Neuronal stem cell (in vitro differentiated cells): ENCODE measurements around the gene GRN.

Experiments used
- DNase-seq: peaks from one replicate; pipeline ENCODE4 v3.0.0-alpha.2; 2013; ENCODE audit warnings: low spot score
- H2AFZ ChIP-seq: one replicate; pipeline ENCODE4 v1.6.1; 2013; ENCODE audit warnings: mild to moderate bottlenecking, low read length, inconsistent platforms
- H2AK5ac ChIP-seq: 2 replicates; pipeline ENCODE4 v1.6.1; 2013; ENCODE audit warnings: low read depth, mild to moderate bottlenecking, inconsistent platforms, low read length, moderate library complexity, mixed read lengths
- H2BK120ac ChIP-seq: 2 replicates; pipeline ENCODE4 v1.6.1; 2013; ENCODE audit warnings: low read depth, mild to moderate bottlenecking, inconsistent platforms, low read length, moderate library complexity, mixed read lengths
- H2BK12ac ChIP-seq: one replicate; pipeline ENCODE4 v1.6.1; 2013; ENCODE audit warnings: low read length, inconsistent platforms
- H2BK15ac ChIP-seq: 2 replicates; pipeline ENCODE4 v1.6.1; 2013; ENCODE audit warnings: mild to moderate bottlenecking, low read length, inconsistent platforms, mixed read lengths
- H2BK5ac ChIP-seq: one replicate; pipeline ENCODE4 v1.6.1; 2013; ENCODE audit warnings: inconsistent platforms, mild to moderate bottlenecking, low read length, moderate library complexity
- H3K14ac ChIP-seq: one replicate; pipeline ENCODE4 v1.6.1; 2013; ENCODE audit warnings: low read length, inconsistent platforms
- H3K18ac ChIP-seq: 2 replicates; pipeline ENCODE4 v1.6.1; 2013; ENCODE audit warnings: low read length, inconsistent platforms
- H3K23ac ChIP-seq: 2 replicates; pipeline ENCODE4 v1.6.1; 2013; ENCODE audit warnings: low read depth, mild to moderate bottlenecking, mixed read lengths, low read length, inconsistent platforms; ENCODE audit not compliant: poor library complexity
- H3K27ac ChIP-seq: replicated peaks from 3 replicates; pipeline ENCODE4 v1.5.1; 2013; ENCODE audit warnings: low read length, inconsistent platforms
- H3K27me3 ChIP-seq, 3 experiments: 2 replicates each; pipeline ENCODE4 v1.6.1; 2013; ENCODE audit warnings: low read length in 3 of 3, mild to moderate bottlenecking in 2 of 3, inconsistent platforms in 1 of 3, low read depth in 1 of 3, mixed read lengths in 1 of 3, moderate library complexity in 1 of 3; ENCODE audit not compliant: control insufficient read depth in 3 of 3, insufficient read depth in 3 of 3
- H3K36me3 ChIP-seq, 2 donors: replicated peaks in 1 of 2; 2 replicates each; pipeline ENCODE4 v1.6.1; 2013; ENCODE audit warnings: low read length in 2 of 2; ENCODE audit not compliant: control insufficient read depth in 2 of 2, insufficient read depth in 2 of 2
- H3K4ac ChIP-seq: 2 replicates; pipeline ENCODE4 v1.6.1; 2013; ENCODE audit warnings: inconsistent platforms, mild to moderate bottlenecking, low read length, moderate library complexity
- H3K4me1 ChIP-seq, 2 donors: 1 replicate in 1 of 2; 2 replicates in 1 of 2; pipeline ENCODE4 v1.6.1; 2013; ENCODE audit warnings: low read length in 2 of 2, low read depth in 1 of 2; ENCODE audit not compliant: control insufficient read depth in 2 of 2, insufficient read depth in 1 of 2
- H3K4me2 ChIP-seq: one replicate; pipeline ENCODE4 v1.6.1; 2013; ENCODE audit warnings: mild to moderate bottlenecking, low read length, inconsistent platforms; ENCODE audit not compliant: insufficient read depth, poor library complexity, severe bottlenecking
- H3K4me3 ChIP-seq, 2 donors: 2 replicates each; pipeline ENCODE4 v1.5.1; 2013; ENCODE audit warnings: low read length in 2 of 2, mild to moderate bottlenecking in 2 of 2, inconsistent platforms in 1 of 2, moderate library complexity in 1 of 2
- H3K79me1 ChIP-seq: one replicate; pipeline ENCODE4 v1.6.1; 2013; ENCODE audit warnings: low read depth, mild to moderate bottlenecking, inconsistent platforms, low read length, moderate library complexity
- H3K9ac ChIP-seq: one replicate; pipeline ENCODE4 v1.6.1; 2013; ENCODE audit warnings: mild to moderate bottlenecking, low read depth, low read length, inconsistent platforms; ENCODE audit not compliant: poor library complexity
- H3K9me3 ChIP-seq, 2 donors: replicated peaks in 1 of 2; 2 replicates each; pipeline versions ENCODE3 to v1.6.1; 2013; ENCODE audit warnings: low read length in 2 of 2, mild to moderate bottlenecking in 2 of 2, inconsistent platforms in 1 of 2, low read depth in 1 of 2, mixed read lengths in 1 of 2, moderate library complexity in 1 of 2; ENCODE audit not compliant: control insufficient read depth in 2 of 2, insufficient read depth in 1 of 2
- H4K8ac ChIP-seq: one replicate; pipeline ENCODE4 v1.6.1; 2013; ENCODE audit warnings: low read depth, mild to moderate bottlenecking, inconsistent platforms, low read length, moderate library complexity
- H4K91ac ChIP-seq: one replicate; pipeline ENCODE4 v1.6.1; 2013; ENCODE audit warnings: low read length, low read depth, mild to moderate bottlenecking, inconsistent platforms; ENCODE audit not compliant: poor library complexity
- WGBS, 2 donors: extraction: QIAGEN DNeasy Blood & Tissue Kit; methylation state at CpG; one replicate each; pipeline ENCODE4 v1.1.7; 2013; ENCODE audit warnings: missing lambda C conversion rate in 2 of 2, mixed read lengths in 1 of 2; ENCODE audit not compliant: insufficient read length in 2 of 2, insufficient replicate concordance in 1 of 2; ENCODE audit errors: extremely low coverage in 2 of 2; 5-methylcytosine and 5-hydroxymethylcytosine counted together

Gene GRN

DNA sequence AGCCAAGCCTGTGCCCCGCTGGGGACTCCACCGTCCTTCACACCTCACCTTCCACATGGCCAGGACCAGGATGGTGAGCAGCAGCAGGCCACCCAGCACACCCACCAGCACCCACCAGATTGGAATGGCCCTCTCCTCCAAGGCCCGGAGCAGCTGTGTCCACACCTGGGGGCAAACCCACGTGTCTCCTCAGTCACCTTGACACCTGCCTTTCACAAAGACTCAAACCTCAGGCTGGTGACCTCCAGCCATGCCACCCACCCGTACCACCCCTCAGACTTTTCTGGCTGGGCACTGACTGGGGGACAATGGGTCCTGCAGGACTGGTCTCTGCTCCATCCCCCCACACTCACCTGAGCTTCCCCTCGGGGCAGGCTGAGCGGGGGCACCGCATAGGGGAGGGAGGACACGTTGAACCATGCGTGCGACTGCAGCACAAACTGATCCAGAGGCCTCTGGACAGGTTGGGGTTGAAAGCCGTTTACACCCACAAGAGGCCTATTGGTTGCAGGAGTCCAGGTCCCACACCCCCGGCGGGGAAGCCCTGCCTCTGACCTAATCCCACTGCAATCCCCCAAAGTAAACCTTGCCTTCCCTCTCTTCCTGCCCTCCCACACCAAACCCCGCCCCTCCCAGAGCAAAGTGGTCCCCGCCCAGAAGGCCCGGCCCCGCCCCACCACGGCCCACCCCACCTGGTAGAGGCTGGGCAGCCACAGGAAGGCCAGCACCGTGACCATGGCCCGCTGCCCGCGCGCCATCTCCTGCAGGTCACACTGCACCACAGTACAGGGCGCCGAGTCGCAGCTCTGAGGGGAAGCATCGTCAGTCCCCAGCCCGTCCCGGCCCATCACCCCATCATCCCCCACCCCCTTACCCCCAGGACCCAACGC lies 29.4 kb downstream of the GRN start:
- Histone ChIP-seq H4K91ac (no peak overlapping the region), H3K23ac (no peak overlapping the region), H3K36me3 (no peaks in the 10 kb centered on the region), H2BK120ac (no peak overlapping the region), H2BK12ac (no peak overlapping the region), H3K4me3 (peak overlapping the region in 1 of 2 donors; percentile 71), H2AFZ (peak overlapping the region; percentile 76), H3K4me1 (peaks cover 2 to 11% of the 10 kb centered on the region in 2 donors), H3K79me1 (no peaks in the 10 kb centered on the region), H3K4ac (no peak overlapping the region), H3K4me2 (no peak overlapping the region), H3K14ac (no peak overlapping the region), H3K9me3 (no peaks in the 10 kb centered on the region), H3K9ac (no peak overlapping the region), H2AK5ac (peak overlapping the region; percentile 1), H2BK5ac (peak overlapping the region; percentile 13), H2BK15ac (no peak overlapping the region), H4K8ac (no peak overlapping the region), H3K27me3 (peaks cover 0 to 11% (median 0%) of the 10 kb centered on the region in 3 experiments), H3K18ac (peak overlapping the region; percentile 91), H3K27ac (no peak overlapping the region)
- DNase-seq: no peak
- WGBS, 2 donors: no CpG with 5 or more reads among the region's 31 CpGs

DNA sequence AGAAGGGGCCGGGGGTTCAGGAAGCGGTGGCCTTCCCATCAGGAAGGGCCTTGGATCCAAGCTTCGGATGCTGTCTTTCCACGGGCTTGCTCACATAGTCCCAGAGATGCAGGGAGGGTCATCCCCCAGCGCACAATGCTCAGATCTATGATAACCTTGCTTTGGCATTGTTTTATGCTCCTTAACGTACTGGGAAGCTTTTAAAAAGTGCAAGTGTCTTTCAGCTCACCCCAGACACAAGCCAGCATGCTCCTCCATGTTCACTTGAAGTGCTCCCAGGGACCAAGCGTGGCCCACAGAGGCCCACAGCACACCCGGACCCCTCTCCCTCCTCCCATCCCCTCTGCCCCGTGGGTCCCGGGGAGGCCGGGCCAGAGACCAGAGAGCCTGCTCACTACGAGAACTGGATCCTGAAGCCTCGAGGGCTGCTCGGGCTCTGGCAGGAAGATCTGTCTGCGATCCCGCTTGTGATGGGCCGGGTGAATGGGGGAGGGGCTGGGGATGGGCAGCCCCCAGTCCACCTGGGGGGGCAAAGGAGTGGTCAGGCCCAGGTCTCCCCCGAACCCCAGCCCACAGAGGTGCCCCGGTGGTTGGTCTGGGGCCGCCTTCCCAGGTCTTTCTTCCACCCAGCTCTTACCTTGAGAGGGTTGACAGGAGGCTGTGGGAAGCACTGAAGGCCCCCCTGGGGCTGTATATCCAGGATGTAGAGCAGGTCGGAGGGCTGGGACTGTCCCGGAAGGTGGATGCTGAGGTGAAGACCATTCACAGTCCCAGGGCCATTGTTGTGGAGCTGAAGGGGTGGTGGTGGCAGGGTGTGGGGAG lies 30.3 kb downstream of the GRN start:
- Histone ChIP-seq H3K27ac (no peak overlapping the region), H3K4me2 (no peak overlapping the region), H3K4ac (no peak overlapping the region), H3K4me1 (peaks cover 2 to 11% of the 10 kb centered on the region in 2 donors), H3K18ac (peak overlapping the region; percentile 79), H3K27me3 (peaks cover 0 to 11% (median 0%) of the 10 kb centered on the region in 3 experiments), H3K9me3 (no peaks in the 10 kb centered on the region), H3K14ac (no peak overlapping the region), H2BK120ac (no peak overlapping the region), H3K23ac (no peak overlapping the region), H3K36me3 (no peaks in the 10 kb centered on the region), H2BK12ac (no peak overlapping the region), H2AK5ac (peak overlapping the region; percentile 37), H4K91ac (no peak overlapping the region), H4K8ac (no peak overlapping the region), H2AFZ (peak overlapping the region; percentile 76), H2BK15ac (peak overlapping the region; percentile 63), H3K79me1 (no peaks in the 10 kb centered on the region), H2BK5ac (no peak overlapping the region), H3K4me3 (no peak overlapping the region), H3K9ac (peak overlapping the region; percentile 25)
- no peak for DNase-seq
- no CpG with 5 or more reads among the region's 22 CpGs for WGBS, 2 donors

DNA sequence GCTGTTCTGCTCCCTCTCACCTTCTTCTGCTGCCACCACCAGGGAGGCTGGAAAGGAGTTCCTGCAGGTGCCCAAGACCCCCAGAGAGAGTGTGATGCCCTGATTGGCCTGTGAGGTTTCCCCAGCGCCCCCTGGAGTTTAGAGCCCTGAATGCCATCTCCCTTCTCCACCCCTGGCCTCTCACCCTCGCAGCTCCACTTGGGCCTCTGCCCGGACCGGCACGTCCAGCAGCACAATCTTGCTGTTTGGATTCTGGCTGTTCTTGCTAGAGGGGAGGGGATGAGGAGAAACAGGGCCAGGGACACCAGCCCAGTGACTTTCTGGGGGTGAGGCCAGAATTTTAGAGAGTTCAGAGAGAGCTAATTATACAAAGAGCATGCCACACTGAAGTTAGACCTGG lies 31.0 kb downstream of the GRN start:
- WGBS, 2 donors: no CpG with 5 or more reads among the region's 5 CpGs
- H3K36me3 ChIP-seq: no peaks in the 10 kb centered on the region
- no peak overlapping the region for H3K27ac ChIP-seq
- no peak overlapping the region for H4K91ac ChIP-seq
- H2BK5ac ChIP-seq: no peak overlapping the region
- H3K23ac ChIP-seq: no peak overlapping the region
- no peak overlapping the region for H2AFZ ChIP-seq
- H3K4me2 ChIP-seq: no peak overlapping the region
- no peaks in the 10 kb centered on the region for H3K9me3 ChIP-seq
- H3K14ac ChIP-seq: no peak overlapping the region
- H2BK15ac ChIP-seq: peak overlapping the region; percentile 63
- peak overlapping the region; percentile 79 for H3K18ac ChIP-seq
- no peak overlapping the region for H2BK120ac ChIP-seq
- H2AK5ac ChIP-seq: peak overlapping the region; percentile 37
- no peak for DNase-seq
- H4K8ac ChIP-seq: no peak overlapping the region
- no peak overlapping the region for H3K4me3 ChIP-seq
- H2BK12ac ChIP-seq: no peak overlapping the region
- H3K79me1 ChIP-seq: no peaks in the 10 kb centered on the region
- peak overlapping the region; percentile 25 for H3K9ac ChIP-seq
- H3K4ac ChIP-seq: no peak overlapping the region
- peaks cover 0 to 11% (median 0%) of the 10 kb centered on the region in 3 experiments for H3K27me3 ChIP-seq
- H3K4me1 ChIP-seq: peaks cover 2 to 11% of the 10 kb centered on the region in 2 donors

DNA sequence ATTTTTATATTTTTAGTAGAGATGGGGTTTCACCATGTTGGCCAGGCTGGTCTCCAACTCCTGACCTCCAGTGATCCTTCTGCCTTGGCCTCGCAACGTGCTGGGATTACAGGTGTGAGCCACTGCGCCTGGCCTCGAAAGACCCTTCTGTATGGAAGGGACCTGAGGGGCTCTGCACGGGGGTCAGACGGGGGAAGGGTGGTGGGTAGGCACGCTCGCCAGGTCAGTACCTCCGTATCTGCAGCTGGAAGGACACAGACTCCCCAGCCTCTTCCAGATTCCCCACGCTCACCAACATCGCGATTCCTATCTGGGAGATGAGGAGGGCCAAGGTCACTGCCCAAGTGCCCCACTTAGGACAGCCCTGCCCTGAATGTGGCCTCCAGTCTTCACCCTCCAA lies 31.7 kb downstream of the GRN start:
- Histone ChIP-seq H3K14ac (no peak overlapping the region), H3K9me3 (no peaks in the 10 kb centered on the region), H3K36me3 (no peaks in the 10 kb centered on the region), H3K79me1 (no peaks in the 10 kb centered on the region), H2AK5ac (no peak overlapping the region), H3K4me1 (peaks cover 2 to 11% of the 10 kb centered on the region in 2 donors), H3K4me2 (no peak overlapping the region), H3K27me3 (peaks cover 0 to 11% (median 0%) of the 10 kb centered on the region in 3 experiments), H2BK15ac (no peak overlapping the region), H3K4me3 (no peak overlapping the region), H2BK5ac (no peak overlapping the region), H3K9ac (no peak overlapping the region), H2AFZ (no peak overlapping the region), H3K4ac (no peak overlapping the region), H2BK120ac (no peak overlapping the region), H2BK12ac (no peak overlapping the region), H3K18ac (no peak overlapping the region), H3K27ac (no peak overlapping the region), H4K8ac (no peak overlapping the region), H4K91ac (no peak overlapping the region), H3K23ac (no peak overlapping the region)
- no peak for DNase-seq
- WGBS, 2 donors: no CpG with 5 or more reads among the region's 12 CpGs
